HepG2 (cell line): ENCODE results near the gene SMAD3. TPM values are rescaled to one million over a fixed set of nuclear protein-coding genes. Genes with fewer than 3 reads are reported as not detected.

Source experiments
- CCAR2 ChIP-seq: fragments of 200-400 bp; formaldehyde crosslinking; optimal IDR thresholded peaks from 2 replicates; pipeline ENCODE3; 2018; ENCODE audit warnings: low read depth, mild to moderate bottlenecking, low read length, moderate library complexity
- FOXA3 ChIP-seq: IDR thresholded peaks from 2 replicates; pipeline ENCODE4 v1.6.1; 2016; ENCODE audit warnings: missing genetic modification reagents, missing compliant biosample characterization
- GPBP1L1 ChIP-seq: sonication (generic); formaldehyde crosslinking; IDR thresholded peaks from 2 replicates; pipeline ENCODE4 v1.5.0; 2020; ENCODE audit warnings: mild to moderate bottlenecking, missing genetic modification reagents
- IKZF5 ChIP-seq: IDR thresholded peaks from 2 replicates; pipeline ENCODE4 v1.6.1; 2018; ENCODE audit warnings: missing genetic modification reagents, mild to moderate bottlenecking, missing compliant biosample characterization
- KDM5A ChIP-seq: fragments of 200-600 bp; sonication (generic); IDR thresholded peaks from 2 replicates; pipeline ENCODE4 v1.7.0; 2018; ENCODE audit warnings: antibody characterized with exemption, mild to moderate bottlenecking, low read length, borderline replicate concordance
- KLF6 ChIP-seq: IDR thresholded peaks from 2 replicates; pipeline ENCODE4 v1.8.0; 2016; ENCODE audit warnings: missing biosample characterization, missing genetic modification reagents
- NR2F2 ChIP-seq: IDR thresholded peaks from 2 replicates; pipeline ENCODE4 v1.6.1; 2012; ENCODE audit warnings: low read depth, inconsistent platforms, borderline replicate concordance
- SCMH1 ChIP-seq: sonication (generic); formaldehyde crosslinking; IDR thresholded peaks from 2 replicates; pipeline ENCODE4 v1.9.0; 2021; ENCODE audit warnings: missing genetic modification reagents, mild to moderate bottlenecking, borderline replicate concordance
- TRAFD1 ChIP-seq: sonication (generic); formaldehyde crosslinking; IDR thresholded peaks from 2 replicates; pipeline ENCODE4 v1.5.1; 2020; ENCODE audit warnings: missing genetic modification reagents, mild to moderate bottlenecking, borderline replicate concordance
- ZBED4 ChIP-seq: sonication (generic); formaldehyde crosslinking; IDR thresholded peaks from 2 replicates; pipeline ENCODE4 v1.4.0; 2020; ENCODE audit warnings: missing genetic modification reagents, borderline replicate concordance
- ZBTB1 ChIP-seq: sonication (generic); formaldehyde crosslinking; IDR thresholded peaks from 2 replicates; pipeline ENCODE4 v1.4.0; 2020; ENCODE audit warnings: missing genetic modification reagents, borderline replicate concordance
- ZFP41 ChIP-seq: sonication (generic); formaldehyde crosslinking; IDR thresholded peaks from 2 replicates; pipeline ENCODE4 v1.4.0; 2020; ENCODE audit warnings: mild to moderate bottlenecking, missing genetic modification reagents, borderline replicate concordance
- ZFYVE20 ChIP-seq: sonication (generic); formaldehyde crosslinking; IDR thresholded peaks from 2 replicates; pipeline ENCODE4 v1.8.0; 2023; ENCODE audit warnings: low read depth, mild to moderate bottlenecking, moderate library complexity, missing genetic modification reagents, borderline replicate concordance
- ZNF230 ChIP-seq: sonication (generic); formaldehyde crosslinking; IDR thresholded peaks from 2 replicates; pipeline ENCODE4 v1.4.0; 2020; ENCODE audit warnings: mild to moderate bottlenecking, missing genetic modification reagents
- ZNF496 ChIP-seq: sonication (generic); formaldehyde crosslinking; IDR thresholded peaks from 2 replicates; pipeline ENCODE4 v1.8.1; 2023; ENCODE audit warnings: mild to moderate bottlenecking, moderate library complexity, missing genetic modification reagents; ENCODE audit not compliant: insufficient replicate concordance
- ZNF740 ChIP-seq: sonication (generic); formaldehyde crosslinking; IDR thresholded peaks from 2 replicates; pipeline ENCODE4 v1.4.0; 2020; ENCODE audit warnings: missing genetic modification reagents
- polyA plus RNA-seq, 8 experiments: library from polyadenylated mRNA; depleted of rRNA in 3 of 8; stranded (reverse) in 7 of 8; unstranded in 1 of 8; fragments of >200 nt; fragmentation: Illumina TruSeq in 4 of 8; extraction: Trizol in 4 of 8; gene quantifications; 2 replicates each; pipeline versions ENCODE4 v1.2.1 to v1.2.3, GENCODE V29; 2011 to 2016; ENCODE audit warnings: low read depth in 4 of 8, missing spikeins in 1 of 8, mixed read lengths in 1 of 8; ENCODE audit not compliant: insufficient read depth in 1 of 8
- total RNA-seq, 5 experiments: library from RNA; depleted of rRNA; stranded (reverse); fragments of >200 nt; fragmentation: Illumina TruSeq; extraction: Trizol; gene quantifications; 2 replicates each; pipeline ENCODE4 v1.2.3, GENCODE V29; 2016; ENCODE audit warnings: low read depth in 1 of 5

Gene SMAD3
- total and polyA plus RNA-seq, 2 of the 13 experiments (the other 11 are each of a cell fraction or from before 2014, with no cell fraction given) = 8.6 to 56.3 TPM

GRCh38 chr15:67048281-67049279 lies 16.8 kb upstream of the SMAD3 start (continued):
- TF ChIP-seq ZNF230 (CRISPR knock-in tag) (no peak), KDM5A (no peak; the same call in 1 of the 2 replicates), CCAR2 (no peak), ZBED4 (CRISPR knock-in tag) (no peak), ZFP41 (CRISPR knock-in tag) (no peak), ZNF740 (CRISPR knock-in tag) (peak; percentile 68; the same call in 1 of the 2 replicates), TRAFD1 (CRISPR knock-in tag) (peak; percentile 43; the same call in 1 of the 2 replicates), ZNF496 (CRISPR knock-in tag) (no peak), NR2F2 (peak; percentile 7; the same call in 1 of the 2 replicates), IKZF5 (CRISPR knock-in tag) (no peak), ZBTB1 (CRISPR knock-in tag) (no peak), ZFYVE20 (no peak), FOXA3 (peak; percentile 80), SCMH1 (CRISPR knock-in tag) (no peak), GPBP1L1 (CRISPR knock-in tag) (no peak), KLF6 (CRISPR knock-in tag) (0 out of 2 replicates have a peak, but pooled peaks have one; percentile 44)
